Mononuclear cell (primary cell): ENCODE results near the gene GYPC. TPM values are rescaled to one million over a fixed set of nuclear protein-coding genes. Genes with fewer than 3 reads are reported as not detected.
"Not testable (repeated sequence)": the region's sequence is repeated elsewhere in the genome, so short reads cannot be mapped to it uniquely, and the experiment has no call there.

Experiments used
- H3K27me3 ChIP-seq: 2 replicates; pipeline ENCODE4 v1.6.0; 2011; ENCODE audit warnings: low read length, control low read depth; ENCODE audit not compliant: insufficient read depth
- H3K4me1 ChIP-seq: 2 replicates; pipeline ENCODE4 v1.5.1; 2011; ENCODE audit warnings: mild to moderate bottlenecking, low read length, control low read depth; ENCODE audit not compliant: insufficient read depth
- H3K4me3 ChIP-seq: 2 replicates; pipeline ENCODE4 v1.5.1; 2011; ENCODE audit warnings: mild to moderate bottlenecking, low read length, moderate library complexity
- H3K9me3 ChIP-seq: 2 replicates; pipeline ENCODE4 v1.5.1; 2011; ENCODE audit warnings: low read depth, mild to moderate bottlenecking, control low read depth, low read length
- total RNA-seq: library from RNA; depleted of rRNA; stranded (reverse); fragments of >200 nt; gene quantifications from one replicate; pipeline ENCODE4 v1.2.3, GENCODE V29; 2012

The GYPC gene
- total RNA-seq, 1 donor = 132 TPM

GRCh38 chr2:126674075-126674744 is 18.3 kb downstream of the GYPC start:
- Histone ChIP-seq H3K9me3 (peaks cover 9% of the 10 kb centered on the region), H3K4me1 (peaks cover 5% of the 10 kb centered on the region), H3K4me3 (no peak overlapping the region), H3K27me3 (no peaks in the 10 kb centered on the region)

GRCh38 chr2:126675637-126676036 is 19.7 kb downstream of the GYPC start:
- no peak overlapping the region for H3K4me3 ChIP-seq
- H3K9me3 ChIP-seq = peaks cover 9% of the 10 kb centered on the region
- no peaks in the 10 kb centered on the region for H3K27me3 ChIP-seq
- H3K4me1 ChIP-seq = peaks cover 5% of the 10 kb centered on the region

DNA sequence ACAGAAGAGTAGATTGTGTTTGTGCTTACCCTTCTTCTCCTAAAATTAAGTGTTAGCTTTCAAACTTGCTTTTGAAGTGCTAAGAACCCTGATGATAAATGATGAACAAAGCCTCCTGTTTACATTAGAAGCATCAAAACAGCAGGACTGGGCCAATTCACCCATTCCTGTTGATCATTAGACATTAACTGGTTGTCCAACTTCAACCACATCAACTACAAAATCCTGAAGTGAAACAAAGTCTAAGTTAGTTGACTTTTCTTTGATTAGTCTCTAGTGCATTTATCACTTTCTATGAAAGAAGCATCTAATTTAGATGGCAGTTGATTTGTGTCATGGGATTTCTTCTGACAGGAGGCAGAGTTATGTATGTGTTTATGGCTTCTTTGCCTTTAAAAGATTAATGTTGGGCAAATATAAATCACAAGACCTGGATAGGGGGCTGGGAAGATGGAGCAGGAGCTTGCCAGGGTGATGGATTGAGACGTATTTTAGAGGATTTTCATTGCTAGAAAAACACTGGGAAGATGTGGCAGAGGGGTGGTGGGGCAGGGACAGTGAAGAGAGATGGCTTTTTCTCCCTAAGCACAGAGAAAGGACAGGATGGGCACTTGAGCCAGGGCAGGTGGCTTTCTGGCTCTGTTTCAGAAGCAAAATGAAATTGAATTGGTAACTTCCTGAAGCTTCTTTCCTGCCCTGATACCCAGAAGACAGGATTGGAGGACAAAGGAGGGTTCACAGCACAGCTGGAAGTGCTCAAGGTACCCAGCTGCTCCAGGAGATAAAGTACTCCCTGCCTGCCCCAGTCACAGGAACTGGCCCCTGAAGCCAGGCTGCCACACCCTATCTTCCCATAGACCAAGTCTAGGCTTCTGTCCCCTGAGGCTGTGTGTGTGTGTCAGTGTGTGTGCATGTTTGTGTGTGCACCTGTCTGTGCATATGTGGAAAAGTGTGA is 20.5 kb downstream of the GYPC start:
- Histone ChIP-seq H3K9me3 (peaks cover 9% of the 10 kb centered on the region), H3K4me3 (no peak overlapping the region), H3K27me3 (no peaks in the 10 kb centered on the region)

DNA sequence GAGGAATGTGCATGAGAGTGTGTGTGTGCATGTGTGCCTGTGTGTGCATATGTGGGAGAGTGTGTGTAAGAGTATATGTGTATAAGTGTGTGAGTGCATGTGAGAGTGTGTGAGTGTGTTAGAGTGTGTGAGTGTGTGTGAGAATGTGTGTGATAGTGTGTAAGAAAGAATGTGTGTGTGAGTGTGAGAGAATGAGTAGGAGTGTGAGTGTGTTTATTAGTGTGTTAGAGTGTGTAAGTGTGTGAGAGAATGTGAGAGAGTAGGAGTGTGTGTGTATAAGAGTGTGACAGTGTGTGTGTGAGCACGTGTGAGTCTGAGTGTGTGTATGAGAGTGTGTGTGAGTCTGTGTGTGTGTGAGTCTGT is 21.2 kb downstream of the GYPC start:
- peaks cover 11% of the 10 kb centered on the region for H3K4me1 ChIP-seq
- no peaks in the 10 kb centered on the region for H3K27me3 ChIP-seq
- peaks cover 9% of the 10 kb centered on the region for H3K9me3 ChIP-seq
- H3K4me3 ChIP-seq = no peak overlapping the region

More for the DNA sequence above, 20.5 kb downstream of the GYPC start:
- peaks cover 5% of the 10 kb centered on the region for H3K4me1 ChIP-seq

DNA sequence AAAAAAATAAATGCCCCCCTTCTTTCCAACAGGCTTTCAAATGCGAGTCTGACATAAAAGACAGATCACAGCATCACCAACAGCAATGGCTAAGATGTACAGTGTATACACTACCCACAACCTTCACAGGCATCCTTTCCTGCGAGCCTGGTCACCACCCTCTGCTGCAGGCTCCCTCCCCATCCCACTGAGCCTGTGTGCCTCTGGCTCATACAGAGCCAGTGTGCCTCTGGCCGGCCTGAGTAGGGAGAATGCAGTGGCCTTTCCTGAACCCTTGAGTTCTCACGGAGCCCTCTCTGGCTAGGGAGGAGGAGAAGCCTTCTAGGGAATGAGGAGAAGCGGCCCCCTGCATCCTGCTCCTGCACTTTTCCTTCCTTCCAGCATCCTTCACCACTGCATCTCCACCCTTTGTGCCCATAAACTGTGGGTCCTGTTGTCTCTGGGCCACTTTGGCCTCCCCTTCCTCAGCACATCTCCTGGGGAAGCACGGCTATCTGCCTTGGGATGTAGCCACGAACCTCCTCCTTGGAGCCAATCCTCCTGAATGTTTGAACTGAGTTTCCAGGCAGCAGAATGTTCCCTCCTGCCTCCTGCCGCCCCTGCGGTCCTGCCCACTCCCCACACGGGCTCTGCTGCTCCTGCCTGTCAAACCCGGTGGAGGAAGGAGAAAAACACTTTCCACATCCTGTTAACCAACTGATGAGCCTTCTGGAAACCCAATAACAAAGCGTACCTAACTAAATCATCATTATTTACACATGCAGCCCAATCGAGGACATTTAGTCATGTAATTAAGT is 22.5 kb downstream of the GYPC start:
- no peaks in the 10 kb centered on the region for H3K27me3 ChIP-seq
- H3K4me3 ChIP-seq = no peak overlapping the region
- peaks cover 13% of the 10 kb centered on the region for H3K4me1 ChIP-seq
- H3K9me3 ChIP-seq = peaks cover 9% of the 10 kb centered on the region

- peaks cover 13% of the 10 kb centered on the region for H3K4me1 ChIP-seq
- H3K9me3 ChIP-seq = peaks cover 9% of the 10 kb centered on the region
- H3K27me3 ChIP-seq = no peaks in the 10 kb centered on the region
- no peak overlapping the region for H3K4me3 ChIP-seq
These were observed 23.2 kb downstream of the GYPC start for GRCh38 chr2:126679094-126679713.

GRCh38 chr2:126681505-126681904 is 25.5 kb downstream of the GYPC start:
- H3K4me1 ChIP-seq = peaks cover 12% of the 10 kb centered on the region
- no peaks in the 10 kb centered on the region for H3K27me3 ChIP-seq
- H3K9me3 ChIP-seq = no peaks in the 10 kb centered on the region
- no peak overlapping the region for H3K4me3 ChIP-seq

DNA sequence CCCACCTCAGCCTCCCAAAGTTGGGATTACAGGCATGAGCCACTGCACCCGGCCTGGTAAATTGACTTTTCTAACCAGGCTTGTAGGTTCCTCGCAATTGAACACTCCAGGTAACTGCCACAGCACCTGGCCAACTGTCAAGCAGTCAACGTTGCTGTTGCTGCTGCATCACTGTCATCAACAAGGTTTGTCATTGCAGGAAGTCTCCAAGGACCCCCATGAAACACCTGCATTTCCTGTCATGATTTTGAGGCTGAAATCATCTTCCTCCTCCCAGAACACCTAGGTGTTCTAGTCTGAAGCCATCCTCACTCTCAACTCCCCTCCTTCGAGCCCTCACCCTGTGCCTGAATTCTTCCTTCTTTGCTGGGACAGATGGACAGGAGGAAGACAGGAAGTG is 29.7 kb downstream of the GYPC start:
- H3K4me3 ChIP-seq = no peak overlapping the region
- H3K9me3 ChIP-seq = no peaks in the 10 kb centered on the region
- no peaks in the 10 kb centered on the region for H3K27me3 ChIP-seq
- H3K4me1 ChIP-seq = peaks cover 8% of the 10 kb centered on the region

DNA sequence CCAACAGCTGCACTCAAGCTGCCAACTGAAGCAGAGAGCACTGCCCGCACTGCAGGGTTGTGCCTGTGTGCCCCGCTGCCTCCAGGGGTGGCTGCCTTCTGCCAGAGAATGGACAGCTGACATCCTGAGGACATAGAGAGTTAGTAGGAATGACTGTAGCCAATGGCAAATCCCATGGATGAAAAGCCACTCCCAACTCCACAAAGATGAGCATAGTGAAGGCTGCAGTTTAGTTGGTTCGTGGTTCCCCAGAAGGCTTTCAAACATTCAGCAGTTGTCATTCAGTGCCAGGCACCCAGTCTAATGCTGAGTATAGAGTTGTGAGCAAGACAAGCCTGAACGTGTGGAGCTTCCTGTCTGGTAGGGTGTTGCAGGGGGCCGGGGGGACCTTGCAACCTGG is 30.3 kb downstream of the GYPC start:
- H3K4me3 ChIP-seq = no peak overlapping the region
- peaks cover 8% of the 10 kb centered on the region for H3K4me1 ChIP-seq
- H3K9me3 ChIP-seq = no peaks in the 10 kb centered on the region
- H3K27me3 ChIP-seq = no peaks in the 10 kb centered on the region

DNA sequence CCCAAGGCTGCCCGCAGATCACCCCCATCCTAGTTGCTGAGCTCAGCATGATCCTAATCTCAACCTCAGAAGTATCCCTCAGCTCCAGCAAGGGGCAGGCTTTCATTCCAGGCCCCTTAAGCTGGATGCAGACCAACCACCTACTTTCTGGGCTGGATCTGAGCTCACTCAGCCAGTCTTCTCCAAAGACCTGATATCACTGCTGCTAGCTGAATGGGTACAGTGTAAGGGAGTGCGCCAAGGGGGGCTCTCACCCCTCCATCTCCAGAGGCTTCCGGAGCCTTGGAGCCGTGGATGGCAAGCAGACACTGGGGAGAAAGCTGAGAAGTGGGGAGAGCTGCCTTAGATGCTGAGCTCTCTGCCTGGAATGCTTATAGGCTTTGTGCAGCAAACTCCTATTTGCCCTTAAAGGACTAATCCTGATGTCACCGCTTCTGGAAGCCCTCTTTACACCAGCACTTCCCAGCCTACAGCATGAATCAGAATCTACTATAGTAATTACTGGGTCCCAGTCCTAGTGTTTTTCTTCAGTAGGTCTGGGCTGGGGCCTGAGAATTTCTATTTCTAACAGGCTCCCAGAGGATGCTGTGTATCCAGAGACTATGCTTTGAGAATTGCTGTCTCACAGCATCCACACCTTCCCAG is 31.0 kb downstream of the GYPC start:
- no peaks in the 10 kb centered on the region for H3K27me3 ChIP-seq
- no peak overlapping the region for H3K4me3 ChIP-seq
- no peaks in the 10 kb centered on the region for H3K9me3 ChIP-seq
- peaks cover 3% of the 10 kb centered on the region for H3K4me1 ChIP-seq

- H3K4me3 ChIP-seq = no peak overlapping the region
- H3K27me3 ChIP-seq = no peaks in the 10 kb centered on the region
- H3K9me3 ChIP-seq = no peaks in the 10 kb centered on the region
- H3K4me1 ChIP-seq = no peaks in the 10 kb centered on the region
These were observed 31.5 kb downstream of the GYPC start for GRCh38 chr2:126687503-126687902.

DNA sequence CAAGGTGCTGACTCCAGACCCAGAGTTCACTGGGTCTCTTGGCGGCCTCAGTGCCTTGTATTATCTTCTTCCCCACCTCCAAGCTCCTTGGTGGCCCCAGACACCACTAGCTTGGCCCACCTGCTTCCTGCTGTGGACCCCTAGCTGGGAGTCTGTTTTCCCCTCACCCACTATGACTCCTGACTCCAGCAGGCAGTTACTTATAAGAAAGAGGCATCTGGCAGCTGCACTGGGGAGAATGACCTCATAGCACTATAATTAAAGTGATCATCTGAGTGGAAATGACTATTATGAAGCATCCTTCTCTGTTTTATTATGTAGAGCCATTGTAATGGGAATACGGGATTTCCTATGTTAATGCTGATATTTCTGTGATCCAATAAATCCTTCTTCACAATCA is 32.6 kb downstream of the GYPC start:
- H3K27me3 ChIP-seq = not testable (repeated sequence)

GRCh38 chr2:126692241-126692640 is 36.3 kb downstream of the GYPC start:
- H3K4me1 ChIP-seq, H3K4me3 ChIP-seq: not testable (repeated sequence)

More for the DNA sequence above, 32.6 kb downstream of the GYPC start:
- not testable (repeated sequence) for H3K4me1 ChIP-seq, H3K4me3 ChIP-seq, H3K9me3 ChIP-seq

GRCh38 chr2:126692934-126693592 is 37.1 kb downstream of the GYPC start:
- not testable (repeated sequence) for H3K9me3 ChIP-seq, H3K27me3 ChIP-seq, H3K4me3 ChIP-seq, H3K4me1 ChIP-seq

More at GRCh38 chr2:126692241-126692640, 36.3 kb downstream of the GYPC start:
- not testable (repeated sequence) for H3K27me3 ChIP-seq, H3K9me3 ChIP-seq
